Smooth muscle cell (in vitro differentiated cells): ENCODE measurements around the gene PSMC4. TPM values are rescaled to one million over a fixed set of nuclear protein-coding genes. Genes with fewer than 3 reads are reported as not detected.

Experiments
- DNase-seq: peaks from one replicate; lab custom pipeline; 2025; ENCODE audit not compliant: unreplicated experiment; lab: John Stamatoyannopoulos, UW
- H2AFZ ChIP-seq: fragments of 200-600 bp; sonication (generic); 2 replicates; pipeline ENCODE4 v1.6.0; 2016; ENCODE audit warnings: antibody characterized with exemption, low read depth, mild to moderate bottlenecking
- H3F3A ChIP-seq: fragments of 200-600 bp; sonication (generic); 2 replicates; pipeline ENCODE4 v1.6.0; 2017; ENCODE audit warnings: antibody characterized with exemption, low read depth
- H3K27ac ChIP-seq: fragments of 200-600 bp; sonication (generic); 2 replicates; pipeline ENCODE4 v1.5.1; 2016; ENCODE audit warnings: low read depth, mild to moderate bottlenecking
- H3K27me3 ChIP-seq: fragments of 200-600 bp; sonication (generic); 2 replicates; pipeline ENCODE4 v1.6.1; 2016; ENCODE audit warnings: low read depth, mild to moderate bottlenecking
- H3K36me3 ChIP-seq: fragments of 200-600 bp; sonication (generic); 2 replicates; pipeline ENCODE4 v1.5.1; 2016; ENCODE audit warnings: low read depth
- H3K4me1 ChIP-seq: fragments of 200-600 bp; sonication (generic); 2 replicates; pipeline ENCODE4 v1.5.1; 2016; ENCODE audit warnings: low read depth
- H3K4me2 ChIP-seq: fragments of 200-600 bp; sonication (generic); 2 replicates; pipeline ENCODE4 v1.6.0; 2016; ENCODE audit warnings: mild to moderate bottlenecking
- H3K4me3 ChIP-seq: fragments of 200-600 bp; sonication (generic); 2 replicates; pipeline ENCODE4 v1.5.1; 2016; ENCODE audit warnings: mild to moderate bottlenecking
- H3K79me2 ChIP-seq: fragments of 200-600 bp; sonication (generic); 2 replicates; pipeline ENCODE4 v1.6.0; 2016; ENCODE audit warnings: low read depth, mild to moderate bottlenecking
- H3K9ac ChIP-seq: fragments of 200-600 bp; sonication (generic); 2 replicates; pipeline ENCODE4 v1.6.0; 2016; ENCODE audit warnings: low read depth
- H3K9me3 ChIP-seq: fragments of 200-600 bp; sonication (generic); replicated peaks from 2 replicates; pipeline ENCODE4 v1.5.1; 2016; ENCODE audit warnings: low read depth
- H4K20me1 ChIP-seq: fragments of 200-600 bp; sonication (generic); 2 replicates; pipeline ENCODE4 v1.6.0; 2016; ENCODE audit warnings: low read depth
- WGBS: methylation state at CpG from one replicate; pipeline ENCODE4 v1.1.7; 2016; ENCODE audit warnings: low lambda C conversion rate; 5-methylcytosine and 5-hydroxymethylcytosine counted together
- polyA plus RNA-seq: library from polyadenylated mRNA; unstranded; fragments of >200 nt; fragmentation: Nextera tagmentation; extraction: Ambion mirVana; gene quantifications from 2 replicates; pipeline ENCODE4 v1.2.1, GENCODE V29; 2016
- total RNA-seq: library from RNA; depleted of rRNA; stranded (reverse); fragments of >200 nt; gene quantifications from 2 replicates; pipeline ENCODE4 v1.2.3, GENCODE V29; 2014
- TF ChIP-seq, protein P1 (sequence below): fragments of 200-600 bp; sonication (generic); IDR thresholded peaks from 2 replicates; pipeline ENCODE4 v1.5.1; 2017; ENCODE audit warnings: borderline replicate concordance, mild to moderate bottlenecking, antibody characterized with exemption; ENCODE audit not compliant: insufficient read depth, poor library complexity, severe bottlenecking

The PSMC4 gene
- total and polyA plus RNA-seq, 2 experiments from 2014 or later = 117 to 120 TPM

DNA sequence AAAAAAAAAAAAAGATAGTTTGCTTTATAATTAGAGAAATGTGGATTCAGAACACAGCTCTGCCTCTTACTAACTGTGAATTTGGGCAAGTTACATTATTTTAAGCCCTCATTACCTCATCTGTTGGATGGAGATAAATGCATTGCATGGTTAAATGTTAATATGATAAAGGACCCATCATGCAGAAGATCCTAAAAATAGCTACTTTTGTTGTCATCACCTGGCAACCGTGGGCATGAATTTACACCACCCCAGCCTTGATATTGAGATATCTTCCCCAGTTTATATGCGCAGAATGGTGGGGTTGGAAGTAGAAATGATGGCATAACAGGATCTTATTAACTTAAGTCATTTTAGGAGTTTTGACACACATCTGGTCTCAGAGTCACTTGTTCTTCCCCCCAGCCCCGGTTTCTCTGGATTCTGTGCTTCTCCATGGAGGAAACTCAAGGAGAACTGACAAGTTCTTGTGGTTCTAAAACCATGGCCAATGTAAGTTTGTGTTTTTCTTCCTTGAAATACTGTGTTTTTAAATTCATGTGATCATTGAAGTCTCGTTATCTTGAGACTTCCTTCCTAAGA lies 34.8 kb downstream of the PSMC4 start:
- no peak for DNase-seq
- H2AFZ ChIP-seq = no peak overlapping the region
- H3K4me3 ChIP-seq = no peak overlapping the region
- peaks cover 7% of the 10 kb centered on the region for H3K9me3 ChIP-seq
- H3K27ac ChIP-seq = no peak overlapping the region
- peaks cover 21% of the 10 kb centered on the region for H3K36me3 ChIP-seq
- no peak overlapping the region for H3K4me2 ChIP-seq
- no peaks in the 10 kb centered on the region for H3K27me3 ChIP-seq
- no peaks in the 10 kb centered on the region for H3F3A ChIP-seq
- no peaks in the 10 kb centered on the region for H3K79me2 ChIP-seq
- H4K20me1 ChIP-seq = no peaks in the 10 kb centered on the region
- H3K9ac ChIP-seq = no peak overlapping the region
- no peaks in the 10 kb centered on the region for H3K4me1 ChIP-seq
- WGBS = 96% methylated on average over 4 of the region's 4 CpGs
- TF ChIP-seq, protein P1, sequence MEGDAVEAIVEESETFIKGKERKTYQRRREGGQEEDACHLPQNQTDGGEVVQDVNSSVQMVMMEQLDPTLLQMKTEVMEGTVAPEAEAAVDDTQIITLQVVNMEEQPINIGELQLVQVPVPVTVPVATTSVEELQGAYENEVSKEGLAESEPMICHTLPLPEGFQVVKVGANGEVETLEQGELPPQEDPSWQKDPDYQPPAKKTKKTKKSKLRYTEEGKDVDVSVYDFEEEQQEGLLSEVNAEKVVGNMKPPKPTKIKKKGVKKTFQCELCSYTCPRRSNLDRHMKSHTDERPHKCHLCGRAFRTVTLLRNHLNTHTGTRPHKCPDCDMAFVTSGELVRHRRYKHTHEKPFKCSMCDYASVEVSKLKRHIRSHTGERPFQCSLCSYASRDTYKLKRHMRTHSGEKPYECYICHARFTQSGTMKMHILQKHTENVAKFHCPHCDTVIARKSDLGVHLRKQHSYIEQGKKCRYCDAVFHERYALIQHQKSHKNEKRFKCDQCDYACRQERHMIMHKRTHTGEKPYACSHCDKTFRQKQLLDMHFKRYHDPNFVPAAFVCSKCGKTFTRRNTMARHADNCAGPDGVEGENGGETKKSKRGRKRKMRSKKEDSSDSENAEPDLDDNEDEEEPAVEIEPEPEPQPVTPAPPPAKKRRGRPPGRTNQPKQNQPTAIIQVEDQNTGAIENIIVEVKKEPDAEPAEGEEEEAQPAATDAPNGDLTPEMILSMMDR = no peak

DNA sequence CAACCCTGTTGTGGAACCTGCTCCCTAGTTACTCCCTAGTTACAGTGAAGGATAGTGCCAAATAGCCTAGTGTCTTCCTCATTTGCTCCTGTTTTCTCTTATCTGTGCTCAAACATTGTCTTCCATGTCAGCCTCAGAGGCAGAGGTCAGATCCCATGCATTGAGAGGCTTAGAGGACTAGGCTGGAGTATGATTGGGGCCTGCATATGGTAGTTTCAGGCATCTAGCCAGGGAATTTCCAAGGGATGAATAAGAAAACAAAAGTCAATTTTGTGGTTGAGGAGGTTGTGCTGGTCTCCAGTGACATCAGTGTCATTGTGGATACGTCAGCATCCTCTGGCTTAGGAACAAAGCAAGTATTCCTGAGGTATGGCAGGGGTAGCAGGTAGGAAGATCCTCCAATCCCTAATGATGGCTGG lies 35.3 kb downstream of the PSMC4 start:
- TF ChIP-seq, protein P1 = no peak
- no peak overlapping the region for H3K4me2 ChIP-seq
- H2AFZ ChIP-seq = no peak overlapping the region
- H3K9ac ChIP-seq = no peak overlapping the region
- H3K4me3 ChIP-seq = no peak overlapping the region
- H3K27ac ChIP-seq = no peak overlapping the region
- no peak for DNase-seq
- no peaks in the 10 kb centered on the region for H3K79me2 ChIP-seq
- peaks cover 21% of the 10 kb centered on the region for H3K36me3 ChIP-seq
- no peaks in the 10 kb centered on the region for H3K27me3 ChIP-seq
- H4K20me1 ChIP-seq = no peaks in the 10 kb centered on the region
- H3F3A ChIP-seq = no peaks in the 10 kb centered on the region
- no peaks in the 10 kb centered on the region for H3K4me1 ChIP-seq
- WGBS = 67% methylated on average over 1 of the region's 1 CpG
- H3K9me3 ChIP-seq = peaks cover 7% of the 10 kb centered on the region

DNA sequence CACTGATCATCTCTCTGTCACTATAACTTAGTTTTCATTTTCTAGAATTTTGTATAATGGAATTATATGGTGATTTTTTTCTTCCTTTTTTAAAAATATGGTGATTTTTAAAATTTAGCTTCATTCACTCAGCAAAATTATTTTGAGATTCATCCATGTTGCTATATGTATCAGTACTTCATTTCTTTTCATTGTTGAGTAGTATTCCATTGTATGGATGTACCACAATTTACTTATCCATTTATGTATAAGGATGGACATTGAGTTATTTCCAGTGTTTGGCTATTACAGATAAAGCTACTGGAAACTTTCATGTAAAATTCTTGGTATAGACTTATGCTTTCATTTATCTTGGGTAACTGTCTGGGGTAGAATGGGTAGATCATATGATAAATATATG lies 38.7 kb downstream of the PSMC4 start:
- Histone ChIP-seq H3K4me2 (no peak overlapping the region), H3K9me3 (peaks cover 24% of the 10 kb centered on the region), H4K20me1 (no peaks in the 10 kb centered on the region), H2AFZ (no peak overlapping the region), H3K27me3 (no peaks in the 10 kb centered on the region), H3K4me1 (no peaks in the 10 kb centered on the region), H3F3A (no peaks in the 10 kb centered on the region), H3K36me3 (peaks cover 45% of the 10 kb centered on the region), H3K9ac (no peak overlapping the region), H3K27ac (no peak overlapping the region), H3K79me2 (no peaks in the 10 kb centered on the region), H3K4me3 (no peak overlapping the region)
- TF ChIP-seq, protein P1 = no peak
- DNase-seq = no peak

DNA sequence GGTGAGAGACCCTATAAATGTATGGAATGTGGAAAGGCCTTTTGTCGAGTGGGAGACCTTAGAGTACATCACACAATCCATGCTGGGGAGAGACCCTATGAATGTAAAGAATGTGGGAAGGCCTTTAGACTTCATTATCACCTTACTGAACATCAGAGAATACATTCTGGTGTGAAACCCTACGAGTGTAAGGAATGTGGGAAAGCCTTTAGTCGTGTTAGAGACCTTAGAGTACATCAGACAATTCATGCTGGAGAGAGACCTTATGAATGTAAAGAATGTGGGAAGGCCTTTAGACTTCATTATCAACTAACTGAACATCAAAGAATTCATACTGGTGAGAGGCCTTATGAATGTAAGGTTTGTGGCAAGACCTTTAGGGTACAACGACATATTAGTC lies 43.0 kb downstream of the PSMC4 start:
- Histone ChIP-seq H3K9me3 (peaks cover 34% of the 10 kb centered on the region), H3K79me2 (no peaks in the 10 kb centered on the region), H4K20me1 (no peaks in the 10 kb centered on the region), H3K27me3 (no peaks in the 10 kb centered on the region), H3K36me3 (peaks cover 41% of the 10 kb centered on the region), H3K9ac (no peak overlapping the region), H3K4me2 (no peak overlapping the region), H3K4me3 (no peak overlapping the region), H2AFZ (no peak overlapping the region), H3K4me1 (no peaks in the 10 kb centered on the region), H3F3A (no peaks in the 10 kb centered on the region), H3K27ac (no peak overlapping the region)
- TF ChIP-seq, protein P1 = no peak
- DNase-seq = no peak
- WGBS = 93% methylated on average over 4 of the region's 4 CpGs
